Measurements from ENCODE around the gene MCEMP1.

- TF ChIP-seq FOXM1 (CRISPR knock-in tag; IDR thresholded peaks at IDR 0.05) (no peak), CTCF (CRISPR knock-in tag; IDR thresholded peaks at IDR 0.05) (no peak), ATF5 (CRISPR knock-in tag; IDR thresholded peaks at IDR 0.05; ENCODE audit: low read depth) (no peak)
Observed at GRCh38 chr19:7670790-7671189, 6.1 kb upstream of the MCEMP1 start.

Measured in HepG2 (cell line).